GM19467 (cell line): ENCODE results near the gene PDE7B.
"Not testable (repeated sequence)": the region's sequence is repeated elsewhere in the genome, so short reads cannot be mapped to it uniquely, and the experiment has no call there.

Experiments
- ATAC-seq: cut with Tn5 transposase; IDR thresholded peaks from one replicate; pipeline ENCODE4 v1.9.1; 2021; ENCODE audit warnings: mild to moderate bottlenecking, moderate library complexity; ENCODE audit not compliant: unreplicated experiment

PDE7B gene

GRCh38 chr6:136137008-136137692 lies 285.6 kb downstream of the PDE7B start:
- no peak for ATAC-seq

- no peak for ATAC-seq
Observed at GRCh38 chr6:136137739-136138402, 286.4 kb downstream of the PDE7B start.

DNA sequence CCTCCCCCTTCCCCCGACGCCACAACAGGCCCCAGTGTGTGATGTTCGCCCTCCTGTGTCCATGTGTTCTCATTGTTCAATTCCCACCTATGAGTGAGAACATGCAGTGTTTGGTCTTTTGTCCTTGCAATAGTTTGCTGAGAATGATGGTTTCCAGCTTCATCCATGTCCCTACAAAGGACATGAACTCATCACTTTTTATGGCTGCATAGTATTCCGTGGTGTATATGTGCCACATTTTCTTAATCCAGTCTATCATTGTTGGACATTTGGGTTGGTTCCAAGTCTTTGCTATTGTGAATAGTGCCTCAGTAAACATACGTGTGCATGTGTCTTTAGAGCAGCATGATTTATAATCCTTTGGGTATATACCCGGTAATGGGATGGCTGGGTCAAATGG lies 287.6 kb downstream of the PDE7B start:
- ATAC-seq: not testable (repeated sequence)

GRCh38 chr6:136144251-136145023 lies 292.9 kb downstream of the PDE7B start:
- ATAC-seq: no peak

- ATAC-seq: no peak
Observed at GRCh38 chr6:136146130-136146529, 294.6 kb downstream of the PDE7B start.

DNA sequence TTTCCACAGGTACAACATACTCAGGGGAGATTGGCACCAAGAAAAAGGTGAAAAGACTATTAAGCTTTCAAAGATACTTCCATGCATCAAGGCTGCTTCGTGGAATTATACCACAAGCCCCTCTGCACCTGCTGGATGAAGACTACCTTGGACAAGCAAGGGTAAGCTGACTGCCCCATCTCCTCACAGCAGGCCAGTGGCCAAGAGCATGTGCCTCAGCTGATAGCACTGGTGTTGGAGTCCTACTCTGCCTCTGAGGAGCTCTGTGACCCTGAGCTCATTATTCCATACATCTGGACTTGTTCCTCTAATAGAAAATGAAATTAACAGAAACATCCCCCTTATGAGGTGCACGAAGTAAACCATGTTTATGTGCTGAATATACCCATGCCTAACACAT lies 295.8 kb downstream of the PDE7B start:
- ATAC-seq: no peak

DNA sequence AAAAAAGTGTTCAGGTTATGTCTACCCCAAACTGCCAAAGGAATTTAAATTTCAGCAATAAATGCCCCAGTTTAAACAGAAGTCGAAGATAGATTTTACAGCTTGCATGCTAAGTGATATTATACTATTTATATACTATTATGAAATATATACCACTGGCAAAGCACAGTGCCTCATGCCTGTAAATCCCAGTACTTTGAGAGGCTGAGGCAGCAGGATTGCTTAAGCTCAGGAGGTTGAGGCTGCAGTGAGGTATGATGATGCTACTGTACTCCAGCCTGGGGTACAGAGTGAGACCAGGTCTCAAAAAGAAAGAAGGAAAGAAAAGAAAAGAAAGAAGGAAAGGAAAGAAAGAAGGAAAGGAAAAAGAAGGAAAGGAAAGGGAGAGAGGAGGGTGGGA lies 296.6 kb downstream of the PDE7B start:
- no peak for ATAC-seq

DNA sequence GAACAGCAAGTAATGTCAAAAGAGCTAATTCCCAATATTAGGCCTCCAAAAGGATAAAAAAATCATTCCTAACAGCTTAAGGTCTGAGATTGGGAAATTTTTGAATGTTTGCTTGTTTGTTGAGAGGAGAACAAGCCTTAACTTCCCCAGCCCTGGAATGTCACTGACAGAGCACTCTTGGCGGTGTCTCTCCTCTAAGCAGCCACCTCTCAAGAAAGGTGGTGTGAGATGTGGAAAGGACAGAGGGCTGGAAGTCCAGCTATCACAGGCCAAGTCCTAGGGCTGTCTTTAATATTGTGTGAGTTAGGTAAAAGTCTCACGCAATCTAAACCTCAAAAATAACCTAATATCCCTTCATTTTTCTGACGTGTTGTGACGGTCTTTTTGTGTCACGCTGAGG lies 297.0 kb downstream of the PDE7B start:
- no peak for ATAC-seq

DNA sequence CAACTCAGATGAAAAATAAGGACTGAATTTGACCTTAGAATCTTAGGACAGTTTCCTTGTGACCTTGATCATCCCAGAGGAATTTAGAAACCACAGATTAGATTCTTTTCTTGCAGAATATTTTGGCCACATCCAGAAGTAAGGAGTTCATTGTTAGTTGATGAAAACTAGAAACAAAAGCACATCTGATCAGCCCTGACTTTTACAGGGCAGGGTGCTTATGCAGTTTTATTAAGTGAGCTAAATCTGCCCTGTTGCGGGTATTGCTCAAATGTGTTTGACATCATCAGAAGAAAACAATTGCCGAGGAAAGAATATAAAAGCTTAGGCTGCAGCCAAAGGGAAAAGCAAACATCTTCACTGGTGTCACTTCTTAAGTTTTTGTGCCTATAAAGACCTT lies 297.8 kb downstream of the PDE7B start:
- ATAC-seq: no peak

GRCh38 chr6:136150961-136151360 lies 299.5 kb downstream of the PDE7B start:
- ATAC-seq: no peak

DNA sequence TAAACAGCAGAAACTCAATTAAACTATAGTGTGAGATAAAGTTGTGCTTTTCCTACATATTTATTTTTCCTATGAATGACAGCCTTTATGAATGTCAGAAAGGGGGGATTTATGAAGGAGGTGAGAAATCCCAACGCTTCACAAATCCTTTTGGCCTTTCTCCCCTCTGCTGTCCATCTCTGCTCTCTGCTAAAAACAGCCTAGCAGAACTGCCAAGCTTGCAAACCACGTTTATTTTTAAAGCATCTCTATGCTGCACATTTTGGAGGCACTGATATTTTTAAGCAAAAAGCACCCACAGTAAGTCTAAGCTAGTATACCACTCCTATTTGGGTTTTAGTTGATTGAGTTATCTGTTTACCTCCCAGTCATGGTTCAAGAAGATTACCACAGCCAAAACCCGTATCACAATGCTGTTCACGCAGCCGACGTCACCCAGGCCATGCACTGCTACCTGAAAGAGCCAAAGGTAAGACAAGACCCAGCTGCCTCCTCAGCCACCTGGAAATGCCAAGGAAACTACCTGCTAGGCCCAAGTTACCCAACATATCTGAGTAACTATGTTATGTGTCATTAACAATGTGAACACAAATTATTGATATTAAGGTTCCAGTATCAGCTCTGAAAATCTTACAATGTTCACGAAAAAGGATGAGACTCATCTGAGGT lies 302.3 kb downstream of the PDE7B start:
- ATAC-seq: no peak

- no peak for ATAC-seq
Observed at GRCh38 chr6:136155191-136155590, 303.7 kb downstream of the PDE7B start.

- ATAC-seq: no peak
Observed at GRCh38 chr6:136157743-136158142, 306.2 kb downstream of the PDE7B start.

- no peak for ATAC-seq
Observed at GRCh38 chr6:136158387-136158821, 306.9 kb downstream of the PDE7B start.

DNA sequence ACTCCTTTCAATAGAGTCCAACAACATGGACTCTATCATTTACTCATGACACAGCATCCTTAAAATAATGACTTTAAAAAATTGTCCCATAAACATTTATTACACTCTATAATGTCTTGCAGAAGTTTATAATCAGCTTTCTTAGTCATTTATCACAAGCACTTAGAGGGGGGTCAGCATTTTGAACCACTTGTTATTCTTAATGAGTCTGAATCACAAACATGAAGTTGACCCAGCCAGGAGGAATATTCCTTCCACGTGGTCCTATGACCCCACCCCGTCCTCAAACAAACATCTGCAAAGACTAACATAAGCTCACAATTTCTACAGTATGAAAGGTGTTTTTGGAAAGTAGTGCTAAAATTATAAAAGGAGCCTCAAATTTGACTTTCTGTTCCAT lies 307.5 kb downstream of the PDE7B start:
- ATAC-seq: no peak

- no peak for ATAC-seq
Observed at GRCh38 chr6:136160250-136160649, 308.7 kb downstream of the PDE7B start.

GRCh38 chr6:136161950-136162349 lies 310.4 kb downstream of the PDE7B start:
- ATAC-seq: no peak

GRCh38 chr6:136163260-136163659 lies 311.8 kb downstream of the PDE7B start:
- no peak for ATAC-seq

DNA sequence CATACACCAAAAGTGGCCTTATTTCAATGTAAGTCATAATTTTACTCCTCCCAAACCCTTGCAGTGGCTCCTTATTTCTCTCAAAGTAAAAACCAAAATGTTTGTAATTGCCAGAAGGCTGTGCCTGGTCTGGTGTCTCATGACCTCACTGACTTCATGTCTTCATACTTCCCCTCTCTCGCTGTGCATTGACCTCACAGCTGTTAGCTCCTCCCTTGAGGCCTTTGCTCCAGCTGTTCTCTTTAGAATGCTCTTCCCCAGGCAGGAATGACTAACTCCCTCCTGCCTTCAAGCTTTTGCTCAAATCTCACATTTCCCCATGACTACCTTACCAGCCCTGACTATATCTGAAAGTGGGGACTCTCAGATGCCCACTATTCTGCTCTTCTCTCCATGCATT lies 315.3 kb downstream of the PDE7B start:
- ATAC-seq: no peak

DNA sequence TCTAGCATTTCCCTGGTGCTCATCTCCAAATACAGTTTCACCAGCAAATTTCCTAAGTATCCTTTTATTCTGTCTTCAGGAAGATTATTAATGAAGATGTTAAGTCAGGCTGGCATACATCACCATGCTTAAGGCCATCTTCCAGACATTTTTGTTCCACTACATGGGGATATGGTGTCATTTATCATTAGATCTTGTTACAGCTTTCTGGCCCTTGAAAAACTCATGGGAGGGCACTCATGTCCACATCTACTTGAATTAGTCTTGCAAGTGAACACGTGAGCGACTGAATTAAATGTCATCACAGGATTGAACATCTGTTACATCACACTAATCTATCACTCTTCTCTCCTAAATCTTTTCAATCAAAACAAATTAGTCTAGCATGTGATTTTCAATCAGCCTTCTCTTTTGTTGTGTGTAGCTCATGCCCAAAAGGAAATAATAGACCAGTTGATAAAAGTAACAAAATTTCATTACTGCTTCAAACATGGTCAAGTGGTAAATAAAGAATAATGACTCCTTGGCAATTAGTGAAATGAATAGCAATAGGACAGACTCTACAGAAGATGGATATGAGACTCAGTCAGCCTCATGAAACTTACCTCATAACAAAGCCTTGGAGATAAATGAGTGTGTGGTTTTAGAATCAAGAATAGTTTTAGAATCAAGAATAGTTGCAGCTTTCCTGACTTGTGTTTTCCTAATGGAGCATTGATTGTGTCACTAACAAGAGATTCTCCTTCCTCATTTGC lies 318.1 kb downstream of the PDE7B start:
- ATAC-seq: no peak

- no peak for ATAC-seq
Observed at GRCh38 chr6:136171231-136171630, 319.7 kb downstream of the PDE7B start.
